Mesenchymal stem cell (in vitro differentiated cells and primary cell): Measurements from ENCODE around the gene TTC9.

Experiments used
- DNase-seq: peaks from one replicate; pipeline ENCODE4 v3.0.0-alpha.2; 2013
- H2AFZ ChIP-seq: one replicate; pipeline ENCODE4 v1.6.1; 2013; ENCODE audit warnings: low read depth, mild to moderate bottlenecking, control low read depth, inconsistent platforms, low read length, moderate library complexity
- H2AK5ac ChIP-seq: 2 replicates; pipeline ENCODE4 v1.6.1; 2013; ENCODE audit warnings: low read length, moderate library complexity, mild to moderate bottlenecking, inconsistent platforms; ENCODE audit not compliant: severe bottlenecking
- H2BK120ac ChIP-seq: one replicate; pipeline ENCODE4 v1.6.1; 2013; ENCODE audit warnings: low read depth, mild to moderate bottlenecking, inconsistent platforms, low read length, moderate library complexity
- H2BK12ac ChIP-seq, 2 experiments: one replicate each; pipeline ENCODE4 v1.6.1; 2013; ENCODE audit warnings: inconsistent platforms in 2 of 2, low read length in 2 of 2, mild to moderate bottlenecking in 2 of 2, moderate library complexity in 2 of 2, control low read depth in 1 of 2
- H2BK15ac ChIP-seq: one replicate; pipeline ENCODE4 v1.6.1; 2013; ENCODE audit warnings: mild to moderate bottlenecking, low read depth, inconsistent platforms; ENCODE audit not compliant: poor library complexity, severe bottlenecking
- H2BK5ac ChIP-seq: 2 replicates; pipeline ENCODE4 v1.6.1; 2013; ENCODE audit warnings: low read depth, mild to moderate bottlenecking, low read length, control low read depth, inconsistent platforms; ENCODE audit not compliant: poor library complexity, severe bottlenecking
- H3K14ac ChIP-seq, 2 experiments: one replicate each; pipeline ENCODE4 v1.6.1; 2013; ENCODE audit warnings: inconsistent platforms in 2 of 2, low read length in 2 of 2, control low read depth in 1 of 2, mild to moderate bottlenecking in 1 of 2, moderate library complexity in 1 of 2
- H3K18ac ChIP-seq, 2 experiments: one replicate each; pipeline ENCODE4 v1.6.1; 2013; ENCODE audit warnings: inconsistent platforms in 2 of 2, low read length in 2 of 2, control low read depth in 1 of 2, low read depth in 1 of 2, mild to moderate bottlenecking in 1 of 2
- H3K23ac ChIP-seq, 2 experiments: one replicate each; pipeline ENCODE4 v1.6.1; 2013; ENCODE audit warnings: inconsistent platforms in 2 of 2, low read length in 2 of 2, mild to moderate bottlenecking in 2 of 2, moderate library complexity in 2 of 2, control low read depth in 1 of 2
- H3K27ac ChIP-seq: 2 replicates; pipeline ENCODE4 v1.5.1; 2013; ENCODE audit warnings: mild to moderate bottlenecking, moderate library complexity, low read length, control low read depth, inconsistent platforms; ENCODE audit not compliant: poor library complexity, severe bottlenecking
- H3K27me3 ChIP-seq, 2 experiments: 2 replicates each; pipeline versions ENCODE4 v1.6.1 to v1.7.0; 2013; ENCODE audit warnings: low read length in 2 of 2, mild to moderate bottlenecking in 2 of 2, moderate library complexity in 2 of 2, control low read depth in 1 of 2, inconsistent platforms in 1 of 2; ENCODE audit not compliant: control insufficient read depth in 1 of 2, insufficient read depth in 1 of 2
- H3K36me3 ChIP-seq, 2 experiments: 2 replicates each; pipeline versions ENCODE4 v1.6.1 to v1.7.0; 2013; ENCODE audit warnings: low read length in 2 of 2, control low read depth in 1 of 2, inconsistent platforms in 1 of 2, low read depth in 1 of 2, mild to moderate bottlenecking in 1 of 2; ENCODE audit not compliant: insufficient read depth in 2 of 2, control insufficient read depth in 1 of 2
- H3K4ac ChIP-seq, 2 experiments: one replicate each; pipeline ENCODE4 v1.6.1; 2013; ENCODE audit warnings: inconsistent platforms in 2 of 2, low read length in 2 of 2, mild to moderate bottlenecking in 2 of 2, moderate library complexity in 2 of 2, control low read depth in 1 of 2, low read depth in 1 of 2
- H3K4me1 ChIP-seq: 2 replicates; pipeline ENCODE4 v1.6.1; 2013; ENCODE audit warnings: low read depth, low read length, control low read depth; ENCODE audit not compliant: control insufficient read depth, insufficient read depth
- H3K4me2 ChIP-seq: 2 replicates; pipeline ENCODE4 v1.6.1; 2013; ENCODE audit warnings: low read length, mild to moderate bottlenecking, inconsistent platforms; ENCODE audit not compliant: poor library complexity, severe bottlenecking
- H3K4me3 ChIP-seq, 2 experiments: 2 replicates each; pipeline versions ENCODE4 v1.5.1 to v1.7.0; 2013; ENCODE audit warnings: low read length in 2 of 2, mild to moderate bottlenecking in 2 of 2, control low read depth in 1 of 2, low read depth in 1 of 2; ENCODE audit not compliant: insufficient read depth in 1 of 2
- H3K79me1 ChIP-seq: replicated peaks from 2 replicates; pipeline ENCODE4 v1.6.1; 2013; ENCODE audit warnings: mild to moderate bottlenecking, control low read depth, low read length, inconsistent platforms; ENCODE audit not compliant: poor library complexity, severe bottlenecking
- H3K9ac ChIP-seq: 2 replicates; pipeline ENCODE4 v1.7.0; 2013; ENCODE audit warnings: mild to moderate bottlenecking, low read length, moderate library complexity
- H3K9me3 ChIP-seq: 2 replicates; pipeline ENCODE4 v1.7.0; 2013; ENCODE audit warnings: mild to moderate bottlenecking, low read length; ENCODE audit not compliant: control insufficient read depth
- H4K8ac ChIP-seq: one replicate; pipeline ENCODE4 v1.6.1; 2013; ENCODE audit warnings: inconsistent platforms, mild to moderate bottlenecking, low read length, moderate library complexity
- H4K91ac ChIP-seq: one replicate; pipeline ENCODE4 v1.6.1; 2013; ENCODE audit warnings: mild to moderate bottlenecking, low read length, inconsistent platforms
- WGBS: methylation state at CpG from one replicate; pipeline ENCODE4 v1.1.7; 2013; ENCODE audit warnings: mixed read lengths; 5-methylcytosine and 5-hydroxymethylcytosine counted together

TTC9 gene

GRCh38 chr14:70599345-70599744 is 42.4 kb upstream of the TTC9 start:
- no peak overlapping the region for H2AK5ac ChIP-seq
- H2BK12ac ChIP-seq = no peak overlapping the region
- peaks cover 17% of the 10 kb centered on the region for H3K79me1 ChIP-seq
- H2BK5ac ChIP-seq = no peak overlapping the region
- no peak overlapping the region for H4K91ac ChIP-seq
- no peak for DNase-seq
- H3K9me3 ChIP-seq = no peaks in the 10 kb centered on the region
- no peak overlapping the region for H2BK15ac ChIP-seq
- no peak overlapping the region for H3K14ac ChIP-seq
- no peak overlapping the region for H3K23ac ChIP-seq
- H2BK120ac ChIP-seq = no peak overlapping the region
- H3K27me3 ChIP-seq = no peaks in the 10 kb centered on the region
- peak overlapping the region in 1 of 2 experiments; percentile 87 for H3K4me3 ChIP-seq
- 93% methylated on average over 1 of the region's 1 CpG for WGBS
- H2AFZ ChIP-seq = no peak overlapping the region
- no peak overlapping the region for H3K18ac ChIP-seq
- no peak overlapping the region for H3K27ac ChIP-seq
- no peak overlapping the region for H3K4ac ChIP-seq
- no peak overlapping the region for H3K4me2 ChIP-seq
- peaks cover 14 to 22% of the 10 kb centered on the region in 2 experiments for H3K36me3 ChIP-seq
- no peak overlapping the region for H4K8ac ChIP-seq
- peak overlapping the region; percentile 96 for H3K9ac ChIP-seq
- no peaks in the 10 kb centered on the region for H3K4me1 ChIP-seq

GRCh38 chr14:70600382-70601157 is 41.1 kb upstream of the TTC9 start, which contains the start of gene MED6:
Gene MED6, minus strand, starts transcription at chr14:70600655. Its CDS starts 18 bp downstream, at chr14:70600637.
- Histone ChIP-seq H2AFZ (peak within 1 kb of the TSS; percentile 72), H3K79me1 (peaks cover 6% of the 10 kb centered on the region), H3K4me2 (peak within 1 kb of the TSS; percentile 81), H3K9me3 (no peaks in the 10 kb centered on the region), H4K91ac (no peak within 1 kb of the TSS), H3K23ac (no peak within 1 kb of the TSS), H3K14ac (no peak within 1 kb of the TSS), H3K27me3 (peaks cover 0 to 3% of the 10 kb centered on the region in 2 experiments), H2BK12ac (no peak within 1 kb of the TSS), H3K27ac (peak within 1 kb of the TSS; percentile 90), H4K8ac (peak within 1 kb of the TSS; percentile 96), H3K18ac (no peak within 1 kb of the TSS), H2BK120ac (no peak within 1 kb of the TSS), H3K4me3 (peak within 1 kb of the TSS; percentile 34 to 87), H2BK15ac (no peak within 1 kb of the TSS), H2AK5ac (peak within 1 kb of the TSS; percentile 9), H3K36me3 (peaks cover 2 to 10% of the 10 kb centered on the region in 2 experiments), H3K4ac (peak within 1 kb of the TSS in 1 of 2 experiments; percentile 78), H3K9ac (peak within 1 kb of the TSS; percentile 96), H3K4me1 (no peaks in the 10 kb centered on the region), H2BK5ac (no peak within 1 kb of the TSS)
- 2% methylated on average over 42 of the region's 43 CpGs for WGBS
- DNase-seq = peak; percentile 95

- Histone ChIP-seq H3K18ac (no peak overlapping the region), H2AFZ (no peak overlapping the region), H3K4ac (peak overlapping the region in 1 of 2 experiments; percentile 69), H3K9me3 (no peaks in the 10 kb centered on the region), H3K36me3 (peaks cover 0 to 4% of the 10 kb centered on the region in 2 experiments), H3K9ac (peak overlapping the region; percentile 88), H3K4me1 (no peaks in the 10 kb centered on the region), H2AK5ac (no peak overlapping the region), H3K27me3 (peaks cover 3% of the 10 kb centered on the region in 2 experiments), H2BK15ac (no peak overlapping the region), H3K4me2 (peak overlapping the region; percentile 81), H2BK12ac (no peak overlapping the region), H3K23ac (no peak overlapping the region), H3K14ac (no peak overlapping the region), H3K79me1 (peaks cover 3% of the 10 kb centered on the region), H4K8ac (peak overlapping the region; percentile 5), H4K91ac (no peak overlapping the region), H3K27ac (peak overlapping the region; percentile 90), H3K4me3 (peak overlapping the region in 1 of 2 experiments; percentile 80), H2BK120ac (no peak overlapping the region), H2BK5ac (no peak overlapping the region)
- WGBS = 93% methylated on average over 2 of the region's 3 CpGs
- peak; percentile 41 for DNase-seq
These were observed 40.6 kb upstream of the TTC9 start for GRCh38 chr14:70601162-70601561.

- no peak overlapping the region for H2BK5ac ChIP-seq
- H2AK5ac ChIP-seq = peak overlapping the region; percentile 2
These were observed 39.5 kb upstream of the TTC9 start for GRCh38 chr14:70602254-70602653.

More at GRCh38 chr14:70602254-70602653, 39.5 kb upstream of the TTC9 start:
- no peak for DNase-seq
- H3K9ac ChIP-seq = no peak overlapping the region
- no peak overlapping the region for H2BK120ac ChIP-seq
- no peaks in the 10 kb centered on the region for H3K4me1 ChIP-seq
- H4K91ac ChIP-seq = no peak overlapping the region
- no peak overlapping the region for H3K14ac ChIP-seq
- H3K27me3 ChIP-seq = peaks cover 6 to 8% of the 10 kb centered on the region in 2 experiments
- H3K9me3 ChIP-seq = no peaks in the 10 kb centered on the region
- H3K27ac ChIP-seq = no peak overlapping the region
- WGBS = 92% methylated on average over 1 of the region's 2 CpGs
- no peak overlapping the region for H2BK12ac ChIP-seq
- H3K23ac ChIP-seq = no peak overlapping the region
- no peaks in the 10 kb centered on the region for H3K36me3 ChIP-seq
- no peak overlapping the region for H3K18ac ChIP-seq
- no peak overlapping the region for H3K4me3 ChIP-seq
- H2BK15ac ChIP-seq = no peak overlapping the region
- no peak overlapping the region for H3K4ac ChIP-seq
- no peak overlapping the region for H2AFZ ChIP-seq
- no peak overlapping the region for H4K8ac ChIP-seq
- no peak overlapping the region for H3K4me2 ChIP-seq
- H3K79me1 ChIP-seq = peaks cover 3% of the 10 kb centered on the region
